T-helper 1 cell (primary cell): Measurements from ENCODE around the gene CCT3.
A peak's percentile ranks its signal among the peaks of the same experiment; 100 is the strongest.
"Not testable (repeated sequence)": the region's sequence is repeated elsewhere in the genome, so short reads cannot be mapped to it uniquely, and the experiment has no call there.

Experiments
- DNase-seq, 5 donors: peaks; one replicate each; pipeline ENCODE4 v3.0.0-alpha.2; 2012 to 2020
- total RNA-seq, 4 donors: gene quantifications; one replicate each; lab custom pipeline; 2026; lab: John Stamatoyannopoulos, UW

The CCT3 gene
- total RNA-seq: 77.9 to 118 (median 101) reads per million in 4 donors

DNA sequence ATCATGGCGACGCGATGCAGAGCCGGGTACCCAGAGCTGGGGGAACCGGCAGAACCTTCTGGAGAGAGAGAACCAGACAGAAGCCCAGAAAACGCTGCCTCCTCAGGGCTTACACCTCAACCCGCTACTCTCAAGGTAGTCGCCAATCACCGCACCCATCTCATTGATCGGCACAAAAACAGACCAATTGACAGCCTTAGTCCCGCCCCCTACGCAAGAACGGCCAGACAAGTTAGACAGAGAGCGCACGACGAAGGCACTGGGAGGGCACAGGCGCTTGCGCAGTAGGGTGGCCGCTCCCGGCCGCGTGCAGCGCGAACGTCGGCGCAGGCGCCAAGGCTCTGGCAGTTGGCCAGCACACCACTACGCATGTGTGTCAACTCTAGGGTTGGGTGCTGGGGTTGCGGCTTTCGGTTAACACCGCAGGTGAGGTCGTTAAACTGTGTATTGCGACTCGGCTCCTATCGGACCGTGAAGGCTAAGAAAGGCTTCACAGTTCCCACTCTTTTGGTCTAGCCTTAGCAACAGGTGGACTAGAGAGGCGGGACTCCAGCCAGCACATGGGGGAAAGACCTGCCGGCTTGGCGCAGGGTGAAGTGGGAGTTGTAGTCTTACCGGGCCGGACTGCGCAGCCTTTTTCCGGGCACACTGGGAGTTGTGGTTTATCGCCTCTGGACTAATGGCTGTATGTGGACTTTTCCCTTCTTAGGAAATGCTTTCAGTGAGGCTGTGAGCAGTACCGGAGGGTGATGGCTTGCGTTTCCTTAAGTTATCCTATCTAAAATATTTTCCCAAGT lies at the start of gene CCT3, which contains the start of gene TSACC:
TSS of gene CCT3 (minus strand) at position 113 of the 797 bp plus-strand sequence. CDS start at position 5, 108 bp downstream.
TSS of gene TSACC (plus strand) at position 347 of the 797 bp plus-strand sequence. CDS start 1,232 bp downstream, outside the sequence.
- peak; percentile 97 to 100 (median 98) for DNase-seq

DNA sequence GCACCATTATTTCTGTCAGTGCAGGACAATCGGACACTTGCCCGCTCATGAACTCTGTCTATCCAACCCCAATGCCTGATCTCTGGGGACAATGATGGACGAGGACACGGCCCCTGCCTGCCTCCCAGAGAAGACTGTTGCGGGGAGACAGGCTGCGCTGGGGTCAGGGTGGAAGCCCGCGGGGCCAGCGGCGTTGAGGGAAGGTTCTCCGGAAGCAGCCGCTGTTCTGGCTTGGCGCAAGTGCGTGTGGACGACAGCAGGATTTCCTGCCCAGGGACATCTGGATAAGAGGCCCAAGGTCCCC lies 49.7 kb upstream of the CCT3 start:
- DNase-seq: no peak

- DNase-seq: no peak
These were observed 49.1 kb upstream of the CCT3 start for GRCh38 chr1:156386949-156387869.

DNA sequence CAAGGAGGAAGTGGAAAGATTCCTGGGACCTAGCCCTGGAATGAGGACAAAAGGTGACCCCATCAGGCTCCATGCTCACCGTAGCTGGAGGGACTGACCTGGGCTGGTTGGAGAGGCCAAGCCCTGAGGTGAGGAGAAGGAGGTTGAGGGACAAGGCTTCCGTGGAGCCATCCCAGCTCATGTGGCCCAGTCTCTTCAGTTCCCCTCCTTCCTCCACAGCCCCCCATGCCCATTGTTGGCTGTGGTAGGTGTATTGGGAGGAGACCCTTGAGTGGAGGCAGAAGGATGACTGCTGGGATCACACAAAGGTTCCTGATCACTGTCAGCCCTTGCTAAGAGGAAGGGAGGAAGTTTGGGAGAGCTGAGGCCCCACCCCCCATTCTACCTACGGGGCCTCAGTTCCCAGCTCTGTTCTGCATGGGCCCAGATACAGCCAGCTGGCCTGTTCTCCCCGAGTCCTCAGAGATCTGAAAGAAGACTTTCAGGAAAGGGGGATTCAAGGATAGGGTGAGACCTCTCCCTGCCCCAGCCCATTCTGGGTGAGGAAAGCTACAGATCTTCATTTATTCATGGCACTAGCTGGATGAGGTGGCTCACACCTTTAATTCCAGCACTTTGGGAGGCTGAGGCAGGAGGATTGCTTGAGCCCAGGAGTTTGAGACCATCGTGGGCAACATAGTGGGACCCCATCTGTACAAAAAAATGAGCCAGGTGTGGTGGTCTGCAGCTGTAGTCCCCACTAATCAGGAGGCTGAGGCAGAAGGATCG lies 48.2 kb upstream of the CCT3 start:
- DNase-seq: no peak

GRCh38 chr1:156385534-156386031 lies 47.5 kb upstream of the CCT3 start:
- peak; percentile 33 to 75 (median 63) for DNase-seq

GRCh38 chr1:156384658-156385057 lies 46.6 kb upstream of the CCT3 start:
- no peak for DNase-seq

- no peak for DNase-seq
These were observed 45.9 kb upstream of the CCT3 start for GRCh38 chr1:156384007-156384406.

DNA sequence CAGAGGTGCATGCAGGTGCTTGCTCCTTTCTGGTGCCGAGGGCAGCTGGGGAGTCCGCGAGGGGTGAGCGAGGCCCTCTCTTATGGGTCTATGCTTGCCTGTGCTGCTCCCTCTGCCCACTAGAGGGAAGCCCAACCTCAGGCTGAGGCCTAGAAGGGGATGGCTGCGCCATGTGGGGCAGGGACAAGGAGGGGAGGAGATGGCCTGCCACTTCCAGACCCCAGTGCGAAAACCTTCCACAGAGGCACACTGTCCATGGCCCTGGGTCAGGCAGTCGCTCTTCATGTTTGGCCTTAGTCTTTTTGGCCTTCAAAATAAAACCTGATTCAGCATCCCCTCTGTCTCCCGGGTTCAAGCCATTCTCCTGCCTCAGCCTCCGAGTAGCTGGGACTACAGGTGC lies 44.9 kb upstream of the CCT3 start:
- DNase-seq: peak in 4 of 5 donors; percentile 28 to 50 (median 36)

GRCh38 chr1:156382561-156382960 lies 44.5 kb upstream of the CCT3 start:
- no peak for DNase-seq

GRCh38 chr1:156379420-156380165 lies 41.5 kb upstream of the CCT3 start:
- no peak for DNase-seq

DNA sequence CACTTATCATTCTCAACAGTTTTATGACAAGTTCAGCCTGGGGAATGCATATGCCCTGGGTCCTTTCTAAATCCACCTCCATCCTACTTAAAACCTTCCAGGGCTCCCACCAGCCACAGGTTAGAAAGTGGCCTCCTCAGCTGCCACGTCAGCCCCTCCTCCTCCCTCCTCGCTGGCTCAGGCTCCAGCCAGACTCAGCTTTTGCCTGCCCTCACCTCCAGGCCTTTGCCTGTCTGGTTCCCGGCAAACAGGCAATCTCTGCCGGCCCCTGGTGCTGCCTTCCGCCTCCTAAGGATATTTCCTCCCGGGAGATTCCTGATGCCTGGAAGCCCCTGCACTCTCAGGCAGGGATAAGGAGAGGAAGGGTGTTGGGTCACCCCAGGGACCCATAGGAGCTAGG lies 40.5 kb upstream of the CCT3 start:
- no peak for DNase-seq

GRCh38 chr1:156376958-156377919 lies 39.1 kb upstream of the CCT3 start:
- DNase-seq: no peak

DNA sequence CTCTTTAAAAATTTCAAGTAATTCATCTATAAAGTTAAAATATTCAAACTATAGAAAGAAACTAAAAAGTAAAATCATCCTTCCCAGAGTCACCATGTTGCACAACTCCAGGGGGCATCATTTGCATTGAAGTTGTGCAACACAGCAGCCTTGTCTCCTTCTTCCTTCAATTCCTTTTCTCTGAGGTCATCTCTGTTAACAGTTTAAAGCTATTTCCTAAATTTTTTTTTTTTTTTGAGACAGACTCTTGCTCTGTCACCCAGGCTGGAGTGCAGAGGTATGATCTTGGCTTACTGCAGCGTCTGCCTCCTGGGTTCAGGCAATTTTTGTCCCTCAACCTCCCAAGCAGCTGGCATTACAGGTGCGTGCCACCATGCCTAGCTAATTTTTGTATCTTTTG lies 38.1 kb upstream of the CCT3 start:
- no peak for DNase-seq

- DNase-seq: no peak
These were observed 35.5 kb upstream of the CCT3 start for GRCh38 chr1:156373546-156373945.

- DNase-seq: no peak
These were observed 34.8 kb upstream of the CCT3 start for GRCh38 chr1:156372876-156373275.

- DNase-seq: no peak
These were observed 34.1 kb upstream of the CCT3 start for GRCh38 chr1:156372265-156372586.

GRCh38 chr1:156371553-156372264 lies 33.6 kb upstream of the CCT3 start:
- DNase-seq: no peak

- DNase-seq: not testable (repeated sequence)
These were observed 31.7 kb upstream of the CCT3 start for GRCh38 chr1:156369685-156370286.

DNA sequence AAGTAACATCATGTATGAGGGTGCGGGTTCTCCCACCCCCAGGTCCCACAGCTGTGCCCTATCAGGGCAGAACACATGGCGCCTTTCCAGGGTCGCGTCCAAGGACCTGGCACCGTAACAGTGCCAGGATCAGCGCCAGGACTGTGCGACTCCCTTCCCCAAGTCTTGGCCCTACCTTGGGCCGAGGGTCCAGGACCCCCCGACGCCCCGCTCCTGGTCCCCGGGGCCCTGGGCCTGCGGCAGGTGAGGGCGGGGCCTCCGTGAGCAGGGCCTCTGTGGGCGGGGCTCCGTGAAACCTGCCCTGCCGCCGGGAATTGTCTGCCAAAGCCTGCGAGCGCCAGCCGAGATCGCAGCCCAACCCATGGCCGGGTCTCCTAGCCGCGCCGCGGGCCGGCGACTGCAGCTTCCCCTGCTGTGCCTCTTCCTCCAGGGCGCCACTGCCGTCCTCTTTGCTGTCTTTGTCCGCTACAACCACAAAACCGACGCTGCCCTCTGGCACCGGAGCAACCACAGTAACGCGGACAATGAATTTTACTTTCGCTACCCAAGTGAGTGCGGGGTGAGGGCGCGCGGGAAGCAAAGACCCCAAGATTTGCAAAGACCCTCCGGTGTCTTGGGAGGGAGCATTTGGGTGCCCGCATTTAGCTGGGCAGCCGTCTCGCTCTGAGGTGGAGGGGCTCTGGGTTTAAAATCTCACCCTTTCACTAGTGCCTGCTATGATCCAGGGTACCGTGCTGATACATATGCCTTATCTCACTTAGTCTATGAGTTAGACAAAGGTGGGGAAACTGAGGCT lies 31.0 kb upstream of the CCT3 start, which contains the start of gene RHBG:
TSS of gene RHBG (plus strand) at position 323 of the 796 bp plus-strand sequence. CDS start at position 362, 39 bp downstream.
- DNase-seq: peak in 2 of 5 donors; percentile 6 to 9
